ENCODE data around the gene DGCR6L. TPM values are rescaled to one million over a fixed set of nuclear protein-coding genes. Genes with fewer than 3 reads are reported as not detected.
"Not testable (repeated sequence)": the region's sequence is repeated elsewhere in the genome, so short reads cannot be mapped to it uniquely, and the experiment has no call there.

The DGCR6L gene
- total RNA-seq, 3 donors from 2014 or later = 58.3 to 73.6 (median 60.6) TPM

DNA sequence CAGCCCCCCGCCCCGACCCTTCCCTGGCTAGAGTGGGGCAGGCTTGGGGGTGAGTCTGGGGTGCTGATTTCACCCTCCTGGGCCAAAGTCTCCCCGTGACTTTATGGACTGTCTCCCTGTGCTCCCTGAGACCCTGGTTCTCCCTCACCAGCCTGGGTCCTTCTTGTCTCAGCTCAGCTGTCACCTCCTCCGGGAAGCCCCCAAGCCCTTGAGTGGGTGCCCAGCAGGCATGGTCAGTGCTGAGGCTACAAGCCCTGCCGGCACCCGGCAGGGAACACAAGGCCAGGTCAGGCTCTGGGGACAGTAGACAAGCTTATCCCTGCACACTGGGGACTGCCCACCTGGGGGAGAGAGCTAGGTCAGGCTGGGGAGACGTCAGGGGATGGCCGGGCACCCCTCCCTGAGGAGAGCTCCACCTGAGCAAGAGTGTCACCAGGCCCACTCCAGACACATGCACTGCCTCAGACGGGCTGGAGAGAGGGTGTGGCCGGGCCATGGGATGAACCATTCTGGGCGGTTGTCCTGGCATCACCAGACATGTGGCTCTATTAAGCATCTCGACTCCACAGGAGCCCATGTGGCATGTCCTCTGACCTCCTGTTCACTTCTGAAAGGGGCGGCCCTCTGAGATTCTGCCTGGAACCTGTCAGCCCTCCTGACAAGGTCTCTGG, 29.1 kb downstream of the DGCR6L start:
- Histone ChIP-seq H3K9me3 (no peaks in the 10 kb centered on the region), H3K4me1 (no peaks in the 10 kb centered on the region), H3K27me3 (no peaks in the 10 kb centered on the region), H3K27ac (no peak overlapping the region), H3K36me3 (no peaks in the 10 kb centered on the region), H3K4me3 (no peak overlapping the region)
- TF ChIP-seq, protein P1, sequence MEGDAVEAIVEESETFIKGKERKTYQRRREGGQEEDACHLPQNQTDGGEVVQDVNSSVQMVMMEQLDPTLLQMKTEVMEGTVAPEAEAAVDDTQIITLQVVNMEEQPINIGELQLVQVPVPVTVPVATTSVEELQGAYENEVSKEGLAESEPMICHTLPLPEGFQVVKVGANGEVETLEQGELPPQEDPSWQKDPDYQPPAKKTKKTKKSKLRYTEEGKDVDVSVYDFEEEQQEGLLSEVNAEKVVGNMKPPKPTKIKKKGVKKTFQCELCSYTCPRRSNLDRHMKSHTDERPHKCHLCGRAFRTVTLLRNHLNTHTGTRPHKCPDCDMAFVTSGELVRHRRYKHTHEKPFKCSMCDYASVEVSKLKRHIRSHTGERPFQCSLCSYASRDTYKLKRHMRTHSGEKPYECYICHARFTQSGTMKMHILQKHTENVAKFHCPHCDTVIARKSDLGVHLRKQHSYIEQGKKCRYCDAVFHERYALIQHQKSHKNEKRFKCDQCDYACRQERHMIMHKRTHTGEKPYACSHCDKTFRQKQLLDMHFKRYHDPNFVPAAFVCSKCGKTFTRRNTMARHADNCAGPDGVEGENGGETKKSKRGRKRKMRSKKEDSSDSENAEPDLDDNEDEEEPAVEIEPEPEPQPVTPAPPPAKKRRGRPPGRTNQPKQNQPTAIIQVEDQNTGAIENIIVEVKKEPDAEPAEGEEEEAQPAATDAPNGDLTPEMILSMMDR (IDR thresholded peaks at IDR 0.05) = no peak
- TF ChIP-seq POLR2AphosphoS5 (IDR thresholded peaks at IDR 0.05) (no peak), POLR2A (IDR thresholded peaks at IDR 0.05) (no peak)
- DNase-seq (ENCODE audit: low spot score in 2 of 2) = no peak
- intact Hi-C loops (cut with DNase I; ENCODE audit: low total_unique reads) = no loop called here

DNA sequence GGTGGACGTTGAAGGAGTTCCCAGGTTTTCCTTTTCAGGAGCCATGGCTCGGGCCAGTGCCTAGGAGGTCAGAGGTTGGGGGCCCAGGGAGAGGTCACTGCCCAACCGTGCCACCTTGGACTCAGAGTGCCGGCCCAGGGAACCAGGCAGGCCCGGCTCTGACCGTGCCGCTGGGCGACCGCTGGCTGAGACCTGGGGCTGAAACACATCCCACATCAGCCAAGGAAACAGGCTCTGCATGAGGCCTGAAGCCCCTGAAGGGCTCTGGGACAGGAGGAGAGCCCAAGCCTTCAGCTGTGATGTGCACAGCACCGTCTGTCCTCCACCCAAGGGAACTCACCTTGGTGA, 29.8 kb downstream of the DGCR6L start:
- no peak overlapping the region for H3K27ac ChIP-seq
- no peaks in the 10 kb centered on the region for H3K36me3 ChIP-seq
- H3K4me1 ChIP-seq = no peaks in the 10 kb centered on the region
- TF ChIP-seq, protein P1 (IDR thresholded peaks at IDR 0.05) = no peak
- TF ChIP-seq POLR2AphosphoS5 (IDR thresholded peaks at IDR 0.05) = no peak
- TF ChIP-seq POLR2A (IDR thresholded peaks at IDR 0.05) = no peak
- H3K4me3 ChIP-seq = no peak overlapping the region
- no peaks in the 10 kb centered on the region for H3K27me3 ChIP-seq
- H3K9me3 ChIP-seq = no peaks in the 10 kb centered on the region
- intact Hi-C loops (cut with DNase I; ENCODE audit: low total_unique reads) = no loop called here
- DNase-seq (ENCODE audit: low spot score in 2 of 2) = no peak

DNA sequence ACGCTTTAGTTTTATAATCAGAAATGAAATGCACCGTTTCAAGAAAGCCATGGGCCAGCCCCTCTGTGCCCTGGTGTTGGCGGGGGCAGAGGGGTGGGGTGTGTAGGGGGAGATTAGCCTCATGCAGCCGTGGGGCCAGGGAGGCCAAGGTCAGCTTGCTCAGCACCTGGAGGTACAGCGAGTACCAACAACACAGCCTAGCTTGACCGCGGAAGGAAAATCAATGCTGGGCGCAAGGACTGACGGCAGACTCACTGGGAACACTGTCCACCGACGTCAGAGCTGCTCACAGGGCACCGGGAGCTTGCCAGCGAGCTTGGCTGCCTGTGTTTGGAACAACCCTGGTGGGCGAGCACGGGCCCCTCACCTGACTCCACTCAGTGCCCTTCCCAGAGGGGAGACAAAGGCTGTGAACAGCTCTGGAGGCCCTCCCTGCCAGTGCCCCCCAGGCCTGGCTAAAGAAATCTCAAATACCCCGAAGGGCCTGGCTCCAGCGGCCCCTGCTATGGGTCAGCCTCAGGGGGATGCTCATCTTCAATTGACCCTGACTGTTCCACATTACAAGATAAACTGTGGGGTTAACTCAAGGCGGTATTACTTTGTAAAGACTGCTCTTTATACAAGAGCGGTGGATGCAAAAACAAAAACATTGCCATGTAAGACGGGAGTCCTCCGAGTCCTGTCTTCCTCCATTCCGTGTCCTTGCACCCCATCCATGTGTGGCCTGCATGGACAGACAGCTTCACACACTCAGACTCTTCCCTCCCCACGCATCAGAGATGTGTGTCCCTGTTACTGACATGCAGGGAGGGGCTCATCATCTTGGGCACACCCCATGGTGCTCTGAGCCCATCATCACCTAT, 30.4 kb downstream of the DGCR6L start:
- H3K27me3 ChIP-seq; H3K36me3 ChIP-seq; H3K9me3 ChIP-seq; DNase-seq (ENCODE audit: low spot score in 2 of 2); H3K4me1 ChIP-seq; H3K27ac ChIP-seq; intact Hi-C loops (cut with DNase I; ENCODE audit: low total_unique reads); H3K4me3 ChIP-seq: not testable (repeated sequence)

DNA sequence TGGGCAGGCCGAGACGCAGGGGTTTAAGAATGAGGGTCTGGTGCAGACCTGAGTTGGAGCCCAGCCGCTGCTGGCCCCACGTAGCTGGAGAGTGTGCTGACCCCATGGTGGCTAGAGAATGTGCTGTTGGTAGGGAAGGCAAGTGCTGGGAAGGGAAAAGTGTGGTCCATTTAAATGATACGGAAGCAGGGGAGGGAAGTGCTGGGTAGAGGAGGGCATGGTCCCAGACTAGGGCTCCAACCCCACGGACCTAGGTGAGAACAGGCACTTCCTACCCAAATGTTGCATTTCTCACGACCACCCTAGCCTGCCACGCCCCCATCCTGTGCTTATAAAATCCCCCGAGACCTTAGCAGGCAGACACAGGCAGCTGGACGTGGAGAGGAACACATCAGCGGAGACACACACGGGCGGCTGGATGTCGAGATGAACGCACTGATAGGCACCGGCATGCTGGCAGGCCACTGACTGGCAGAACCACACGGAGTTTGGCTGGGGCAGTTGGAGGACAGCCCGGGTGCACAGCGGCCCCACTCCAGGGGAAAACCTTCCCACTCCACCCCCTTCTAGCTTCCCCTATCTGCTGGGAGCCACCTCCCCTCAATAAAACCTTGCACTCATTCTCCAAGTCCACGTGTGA, 33.0 kb downstream of the DGCR6L start:
- H3K4me1 ChIP-seq; H3K27ac ChIP-seq; H3K4me3 ChIP-seq; intact Hi-C loops (cut with DNase I; ENCODE audit: low total_unique reads); DNase-seq (ENCODE audit: low spot score in 2 of 2); H3K36me3 ChIP-seq; H3K27me3 ChIP-seq; H3K9me3 ChIP-seq: not testable (repeated sequence)

DNA sequence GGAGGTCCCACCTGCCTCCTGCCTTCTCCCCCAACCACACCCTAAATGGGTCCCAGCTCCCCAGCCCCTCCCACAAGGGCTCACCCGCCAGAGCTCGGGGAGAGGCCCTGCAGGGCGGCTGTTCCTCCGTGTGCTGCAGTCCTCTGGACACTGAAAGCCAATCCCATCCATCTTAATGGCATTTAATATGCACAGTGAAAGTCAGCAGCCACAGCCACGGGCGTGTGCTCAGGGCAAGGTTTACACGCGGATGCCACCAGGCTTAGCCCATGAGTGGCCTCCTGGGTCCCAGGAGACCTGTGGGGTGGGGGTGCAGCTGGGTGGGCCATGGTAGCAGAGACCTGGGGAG, 33.6 kb downstream of the DGCR6L start:
- H3K4me3 ChIP-seq; H3K4me1 ChIP-seq; intact Hi-C loops (cut with DNase I; ENCODE audit: low total_unique reads); H3K36me3 ChIP-seq; DNase-seq (ENCODE audit: low spot score in 2 of 2); H3K9me3 ChIP-seq; H3K27me3 ChIP-seq; H3K27ac ChIP-seq: not testable (repeated sequence)

DNA sequence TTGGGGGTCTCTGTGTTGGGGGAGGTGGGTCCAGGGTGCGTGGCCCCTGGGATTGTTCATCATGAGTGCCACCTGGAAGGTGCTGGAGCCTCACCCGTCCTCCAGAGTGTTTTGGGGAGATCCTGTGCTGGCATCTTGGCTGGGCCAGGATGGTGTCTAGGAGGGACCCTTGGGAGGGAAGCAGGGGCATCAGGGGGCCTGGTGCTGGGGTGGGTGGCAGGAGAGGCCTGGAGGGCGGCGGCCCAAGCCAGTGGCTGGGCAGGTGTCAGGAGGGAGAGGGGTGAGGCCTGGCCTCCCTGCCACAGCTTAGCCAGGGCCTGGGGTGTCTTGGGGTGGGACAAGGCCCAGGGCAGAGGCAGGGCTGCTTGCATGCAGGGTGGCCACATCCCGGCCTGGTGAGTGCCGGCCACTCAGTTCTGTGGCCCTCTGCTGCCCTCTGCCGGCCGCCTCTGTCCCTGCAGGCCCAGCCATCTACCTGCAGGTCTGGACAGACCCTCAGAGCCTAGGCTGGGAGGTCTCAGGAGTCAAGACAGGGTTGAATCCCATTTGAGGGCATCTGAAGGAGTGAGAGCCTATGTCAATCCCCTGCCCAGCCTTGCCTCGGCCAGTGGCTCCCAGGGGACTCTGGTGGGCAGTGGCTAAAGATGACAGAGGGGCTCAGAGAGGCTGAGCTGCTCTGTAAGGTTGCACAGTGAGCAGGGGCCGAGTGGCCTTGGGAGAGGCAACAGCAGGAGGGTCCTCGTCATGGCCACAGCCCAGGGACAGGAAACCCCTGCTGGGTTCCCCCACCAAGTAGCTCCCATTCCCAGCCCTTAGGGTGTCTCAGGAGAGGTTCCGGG, 34.2 kb downstream of the DGCR6L start:
- not testable (repeated sequence) for H3K27ac ChIP-seq
- TF ChIP-seq, protein P1 (IDR thresholded peaks at IDR 0.05) = peak in 2 of 3 donors; percentile 42 to 77

More for the DNA sequence above, 34.2 kb downstream of the DGCR6L start:
- intact Hi-C loops (cut with DNase I; ENCODE audit: low total_unique reads) = loop anchor here (2.0 kb wide), 1 partner anchor 127 kb away; no protein-coding TSS in a partner anchor
- H3K9me3 ChIP-seq, H3K27me3 ChIP-seq, H3K36me3 ChIP-seq, H3K4me1 ChIP-seq, H3K4me3 ChIP-seq: not testable (repeated sequence)
- peak; percentile 75 to 83 for DNase-seq (ENCODE audit: low spot score in 2 of 2)

All from breast epithelium (tissue), 4 donors.